HG03432 (cell line): ENCODE data around the gene PXMP4.

Experiments
- ATAC-seq: cut with Tn5 transposase; IDR thresholded peaks from one replicate; pipeline ENCODE4 v1.9.1; 2021; ENCODE audit warnings: mild to moderate bottlenecking, moderate library complexity; ENCODE audit not compliant: unreplicated experiment

Gene PXMP4

GRCh38 chr20:33656783-33657703, 63.1 kb downstream of the PXMP4 start:
- ATAC-seq = no peak

- no peak for ATAC-seq
Observed at GRCh38 chr20:33656010-33656782, 63.9 kb downstream of the PXMP4 start.

- no peak for ATAC-seq
Observed at GRCh38 chr20:33655164-33655563, 64.9 kb downstream of the PXMP4 start.

GRCh38 chr20:33654680-33655161, 65.4 kb downstream of the PXMP4 start:
- no peak for ATAC-seq

GRCh38 chr20:33653900-33654596, 66.1 kb downstream of the PXMP4 start:
- ATAC-seq = no peak

- ATAC-seq = no peak
Observed at GRCh38 chr20:33653218-33653899, 66.8 kb downstream of the PXMP4 start.
